Hematopoietic multipotent progenitor cell treated with erythropoietin and hydrocortisone succinate and interleukin-3 and kit ligand, for 8 days (in vitro differentiated cells): Measurements from ENCODE around the gene C1GALT1.

Experiments
- DNase-seq: peaks from one replicate; pipeline ENCODE4 v3.0.0-alpha.2; 2015

C1GALT1 gene

DNA sequence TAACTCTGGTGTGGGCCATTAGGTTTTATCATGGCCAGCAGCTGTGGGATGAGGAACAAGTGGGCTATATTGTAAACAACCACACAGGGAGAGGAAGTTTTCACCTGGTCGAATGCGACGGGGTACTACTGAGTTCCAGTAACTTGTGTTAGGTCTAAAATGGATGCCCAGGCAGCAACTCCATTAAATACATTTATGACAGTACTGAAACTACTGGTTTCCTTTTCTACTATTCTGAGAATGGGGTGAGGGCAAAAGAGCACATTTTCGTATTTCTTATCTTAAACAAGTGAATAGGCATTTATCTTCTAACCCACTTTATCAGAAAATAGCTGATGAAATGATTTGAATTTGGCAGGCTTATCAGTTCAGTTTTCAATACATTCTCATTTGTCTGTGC is 109.7 kb downstream of the C1GALT1 start:
- DNase-seq = no peak

DNA sequence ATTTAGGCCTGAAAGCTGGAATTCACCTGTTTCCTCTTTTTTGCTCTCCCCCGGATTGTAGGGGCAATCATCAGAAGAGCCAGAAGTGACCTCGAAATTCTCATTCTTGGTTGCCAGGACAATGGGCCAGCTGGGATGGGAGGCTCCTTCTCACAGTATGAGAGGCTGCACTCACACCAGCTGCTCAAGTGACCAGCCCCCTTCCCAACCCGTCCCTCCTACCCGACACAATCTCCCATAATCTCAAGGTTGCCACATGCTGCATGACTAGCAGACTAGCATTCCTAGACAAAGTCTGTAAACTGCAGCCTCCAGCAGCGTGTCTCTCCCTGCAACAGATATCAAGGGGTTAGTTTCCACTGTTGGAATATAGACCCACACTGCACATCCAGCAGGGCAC is 110.3 kb downstream of the C1GALT1 start:
- no peak for DNase-seq

DNA sequence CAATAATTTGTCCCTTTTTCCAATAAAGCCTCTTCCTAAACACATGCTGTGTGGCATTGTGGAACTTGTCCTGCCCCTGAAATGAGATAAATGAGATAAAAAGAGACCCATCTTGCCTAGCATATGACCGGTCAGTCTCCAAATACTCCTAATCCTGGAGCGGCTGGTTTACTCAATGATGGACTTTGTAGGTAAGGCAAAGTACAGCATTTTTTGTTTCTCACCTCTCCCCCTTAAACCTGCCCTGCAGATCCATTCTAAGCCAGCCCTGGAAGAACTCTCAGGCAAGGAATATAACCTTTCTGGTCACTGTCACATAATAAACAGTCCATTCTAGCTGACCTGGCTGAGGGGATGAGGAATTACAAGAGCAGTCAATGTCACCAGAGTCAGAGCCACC is 110.7 kb downstream of the C1GALT1 start:
- no peak for DNase-seq

- no peak for DNase-seq
Observed at GRCh38 chr7:7294911-7295310, 112.6 kb downstream of the C1GALT1 start.
